Right atrium auricular region (tissue), 2 donors: ENCODE results near the gene SLC35E1. TPM values are rescaled to one million over a fixed set of nuclear protein-coding genes. Genes with fewer than 3 reads are reported as not detected.
"Not testable (repeated sequence)": the region's sequence is repeated elsewhere in the genome, so short reads cannot be mapped to it uniquely, and the experiment has no call there.

ENCODE experiments used
- DNase-seq: peaks from one replicate; pipeline ENCODE4 v3.0.0-alpha.2; 2019; ENCODE audit warnings: low spot score
- H3K27ac ChIP-seq, 2 donors: fragments of 200-600 bp; sonication (generic); 1 replicate in 1 of 2; 2 replicates in 1 of 2; pipeline ENCODE4 v1.5.1; 2016 to 2019
- H3K27me3 ChIP-seq, 2 donors: fragments of 200-600 bp; sonication (generic); one replicate each; pipeline versions ENCODE4 v1.5.1 to v1.6.0; 2017 to 2019
- H3K36me3 ChIP-seq: fragments of 200-600 bp; sonication (generic); one replicate; pipeline ENCODE4 v1.5.1; 2016
- H3K4me1 ChIP-seq, 2 donors: fragments of 200-600 bp; sonication (generic); one replicate each; pipeline versions ENCODE4 v1.5.1 to v1.6.0; 2017 to 2019
- H3K4me3 ChIP-seq, 2 donors: fragments of 200-600 bp; sonication (generic); 1 replicate in 1 of 2; 2 replicates in 1 of 2; pipeline ENCODE4 v1.5.1; 2017 to 2019; ENCODE audit warnings: mild to moderate bottlenecking in 1 of 2, moderate library complexity in 1 of 2
- H3K9me3 ChIP-seq, 2 donors: fragments of 200-600 bp; sonication (generic); one replicate each; pipeline ENCODE4 v1.5.1; 2019
- total RNA-seq, 2 donors: library from RNA; depleted of rRNA; stranded (reverse); fragments of >200 nt; gene quantifications; one replicate each; pipeline ENCODE4 v1.1.0, GENCODE V29; 2016
- TF ChIP-seq, protein P1 (sequence below), 2 donors: fragments of 200-600 bp; sonication (generic); IDR thresholded peaks; one replicate each; pipeline ENCODE4 v1.5.1; 2019; ENCODE audit warnings: antibody characterized with exemption in 2 of 2

The SLC35E1 gene
- total RNA-seq, 2 donors from 2014 or later = 27.5 to 34.9 TPM

DNA sequence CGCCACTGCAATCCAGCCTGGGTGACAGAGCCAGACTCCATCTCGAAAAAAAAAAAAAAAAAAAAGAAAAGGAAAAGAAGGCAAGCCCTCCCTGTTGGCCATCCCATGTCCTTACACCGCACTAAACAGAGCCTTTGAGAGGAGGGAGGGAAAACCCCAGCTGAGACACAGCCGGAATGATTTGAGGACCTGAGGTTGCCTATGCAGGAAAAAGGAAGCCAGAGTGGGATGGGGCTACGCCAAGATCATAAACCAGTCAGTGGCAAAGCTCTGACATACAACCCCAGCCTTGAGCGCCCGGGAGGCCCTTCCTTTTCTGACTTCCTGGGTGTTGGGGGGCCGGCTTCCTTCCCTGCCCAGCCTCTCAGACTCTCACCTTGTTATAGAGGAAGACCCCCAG, 17.4 kb downstream of the SLC35E1 start:
- H3K36me3 ChIP-seq = peaks cover 36% of the 10 kb centered on the region
- H3K4me1 ChIP-seq = no peaks in the 10 kb centered on the region

DNA sequence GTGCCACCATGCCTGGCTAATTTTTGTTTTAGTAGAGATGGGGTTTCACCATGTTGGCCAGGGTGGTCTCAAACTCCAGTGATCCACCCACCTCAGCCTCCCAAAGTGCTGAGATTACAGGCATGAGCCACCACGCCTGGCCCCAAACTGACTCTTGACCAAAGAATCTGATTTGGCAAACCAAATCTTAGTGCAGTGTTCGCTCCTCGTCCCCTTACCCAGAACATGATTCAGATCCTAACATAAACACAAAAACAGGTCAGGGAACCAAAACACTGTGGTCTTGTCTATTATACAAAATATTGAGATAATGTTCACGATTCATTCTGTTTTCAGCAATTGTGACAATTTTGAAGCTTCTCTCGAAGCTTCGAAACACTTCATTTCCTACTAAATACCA, 20.3 kb downstream of the SLC35E1 start:
- not testable (repeated sequence) for DNase-seq

More for the DNA sequence above, 17.4 kb downstream of the SLC35E1 start:
- Histone ChIP-seq H3K9me3 (no peaks in the 10 kb centered on the region), H3K4me3 (no peak overlapping the region), H3K27me3 (no peaks in the 10 kb centered on the region), H3K27ac (no peak overlapping the region)
- DNase-seq = no peak
- TF ChIP-seq, protein P1, sequence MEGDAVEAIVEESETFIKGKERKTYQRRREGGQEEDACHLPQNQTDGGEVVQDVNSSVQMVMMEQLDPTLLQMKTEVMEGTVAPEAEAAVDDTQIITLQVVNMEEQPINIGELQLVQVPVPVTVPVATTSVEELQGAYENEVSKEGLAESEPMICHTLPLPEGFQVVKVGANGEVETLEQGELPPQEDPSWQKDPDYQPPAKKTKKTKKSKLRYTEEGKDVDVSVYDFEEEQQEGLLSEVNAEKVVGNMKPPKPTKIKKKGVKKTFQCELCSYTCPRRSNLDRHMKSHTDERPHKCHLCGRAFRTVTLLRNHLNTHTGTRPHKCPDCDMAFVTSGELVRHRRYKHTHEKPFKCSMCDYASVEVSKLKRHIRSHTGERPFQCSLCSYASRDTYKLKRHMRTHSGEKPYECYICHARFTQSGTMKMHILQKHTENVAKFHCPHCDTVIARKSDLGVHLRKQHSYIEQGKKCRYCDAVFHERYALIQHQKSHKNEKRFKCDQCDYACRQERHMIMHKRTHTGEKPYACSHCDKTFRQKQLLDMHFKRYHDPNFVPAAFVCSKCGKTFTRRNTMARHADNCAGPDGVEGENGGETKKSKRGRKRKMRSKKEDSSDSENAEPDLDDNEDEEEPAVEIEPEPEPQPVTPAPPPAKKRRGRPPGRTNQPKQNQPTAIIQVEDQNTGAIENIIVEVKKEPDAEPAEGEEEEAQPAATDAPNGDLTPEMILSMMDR (IDR thresholded peaks at IDR 0.05) = no peak

DNA sequence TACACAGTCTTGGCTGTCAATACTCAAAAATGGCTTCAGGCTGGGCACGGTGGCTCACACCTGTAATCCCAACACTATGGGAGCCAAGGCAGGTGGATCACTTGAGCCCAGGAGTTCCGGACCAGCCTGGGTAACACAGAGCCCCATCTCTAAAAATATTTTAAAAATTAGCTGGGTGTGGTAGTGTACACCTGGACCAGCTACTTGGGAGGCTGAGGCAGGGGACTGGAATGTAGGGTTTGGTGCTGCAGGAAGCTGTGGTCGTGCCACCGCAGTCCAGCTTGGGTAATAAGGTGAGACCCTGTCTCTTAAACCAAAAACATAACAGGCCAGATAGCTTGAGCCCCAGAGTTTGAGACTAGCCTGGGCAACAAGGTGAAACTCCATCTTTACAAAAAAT, 23.3 kb downstream of the SLC35E1 start:
- TF ChIP-seq, protein P1 (IDR thresholded peaks at IDR 0.05) = no peak
- DNase-seq = no peak
- Histone ChIP-seq H3K4me3 (no peak overlapping the region), H3K36me3 (peaks cover 17% of the 10 kb centered on the region), H3K4me1 (peaks cover 0 to 6% of the 10 kb centered on the region in 2 donors), H3K27me3 (no peaks in the 10 kb centered on the region), H3K9me3 (no peaks in the 10 kb centered on the region), H3K27ac (no peak overlapping the region)

More for the DNA sequence above, 20.3 kb downstream of the SLC35E1 start:
- H3K9me3 ChIP-seq, H3K4me3 ChIP-seq, H3K27ac ChIP-seq, H3K4me1 ChIP-seq, H3K27me3 ChIP-seq: not testable (repeated sequence)
- H3K36me3 ChIP-seq = peaks cover 34% of the 10 kb centered on the region

DNA sequence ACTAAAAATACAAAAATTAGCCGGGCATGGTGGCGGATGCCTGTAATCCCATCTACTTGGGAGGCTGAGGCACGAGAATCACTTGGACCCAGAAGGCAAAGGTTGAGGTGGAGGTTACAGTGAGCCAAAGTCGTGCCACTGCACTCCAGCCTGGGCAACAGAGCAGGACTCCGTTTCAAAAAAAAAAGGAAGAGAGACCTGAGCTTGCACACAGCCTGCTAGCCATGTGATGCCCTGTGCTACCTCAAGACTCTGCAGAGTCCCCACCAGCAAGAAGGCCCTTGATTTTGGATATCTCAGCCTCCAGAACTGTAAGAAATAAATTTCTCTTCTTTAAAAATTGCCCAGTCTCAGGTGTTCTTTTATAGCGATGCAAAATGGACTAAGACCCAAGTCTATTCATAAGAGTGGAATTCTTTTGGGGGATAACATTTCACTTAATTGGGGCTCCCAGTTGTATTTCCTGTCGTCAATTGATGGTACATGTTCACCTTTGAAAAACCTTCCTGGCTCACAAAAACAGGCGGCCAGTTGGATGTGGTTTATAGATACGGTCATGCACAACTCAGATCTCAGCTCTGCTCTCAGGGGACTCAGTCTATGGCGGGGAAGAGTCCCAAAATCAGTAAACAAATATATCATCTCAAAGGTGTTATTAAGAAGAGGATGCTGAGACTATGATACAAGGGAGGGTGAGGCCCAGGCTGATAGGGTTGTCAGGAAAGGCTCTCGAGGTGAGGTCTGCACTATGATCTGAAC, 27.6 kb downstream of the SLC35E1 start:
- H3K36me3 ChIP-seq = peaks cover 7% of the 10 kb centered on the region

DNA sequence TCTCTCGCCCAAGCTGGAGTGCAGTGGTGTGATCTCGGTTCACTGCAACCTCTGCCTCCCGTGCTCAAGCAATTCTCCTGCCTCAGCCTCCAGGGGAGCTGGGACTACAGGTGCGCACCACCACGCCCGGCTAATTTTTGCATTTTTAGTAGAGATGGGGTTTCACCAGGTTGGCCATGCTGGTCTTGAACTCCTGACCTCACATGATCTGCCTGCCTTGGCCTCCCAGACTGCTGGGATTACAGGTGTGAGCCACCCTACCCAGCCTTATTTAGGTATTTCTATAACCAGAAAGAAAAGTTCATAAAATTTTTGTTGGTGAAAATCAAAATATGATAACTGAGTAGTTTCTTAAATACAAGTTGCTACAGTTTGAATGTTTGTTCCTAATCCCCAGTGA, 28.5 kb downstream of the SLC35E1 start:
- H3K27me3 ChIP-seq, H3K9me3 ChIP-seq, DNase-seq, H3K4me3 ChIP-seq, H3K27ac ChIP-seq: not testable (repeated sequence)
- peaks cover 0 to 42% of the 10 kb centered on the region in 2 donors for H3K4me1 ChIP-seq
- H3K36me3 ChIP-seq = peaks cover 11% of the 10 kb centered on the region

More for the DNA sequence above, 27.6 kb downstream of the SLC35E1 start:
- Histone ChIP-seq H3K27ac (no peak overlapping the region), H3K9me3 (no peaks in the 10 kb centered on the region), H3K27me3 (no peaks in the 10 kb centered on the region), H3K4me3 (no peak overlapping the region), H3K4me1 (peaks cover 0 to 39% of the 10 kb centered on the region in 2 donors)
- no peak for DNase-seq
- TF ChIP-seq, protein P1 (IDR thresholded peaks at IDR 0.05) = no peak

DNA sequence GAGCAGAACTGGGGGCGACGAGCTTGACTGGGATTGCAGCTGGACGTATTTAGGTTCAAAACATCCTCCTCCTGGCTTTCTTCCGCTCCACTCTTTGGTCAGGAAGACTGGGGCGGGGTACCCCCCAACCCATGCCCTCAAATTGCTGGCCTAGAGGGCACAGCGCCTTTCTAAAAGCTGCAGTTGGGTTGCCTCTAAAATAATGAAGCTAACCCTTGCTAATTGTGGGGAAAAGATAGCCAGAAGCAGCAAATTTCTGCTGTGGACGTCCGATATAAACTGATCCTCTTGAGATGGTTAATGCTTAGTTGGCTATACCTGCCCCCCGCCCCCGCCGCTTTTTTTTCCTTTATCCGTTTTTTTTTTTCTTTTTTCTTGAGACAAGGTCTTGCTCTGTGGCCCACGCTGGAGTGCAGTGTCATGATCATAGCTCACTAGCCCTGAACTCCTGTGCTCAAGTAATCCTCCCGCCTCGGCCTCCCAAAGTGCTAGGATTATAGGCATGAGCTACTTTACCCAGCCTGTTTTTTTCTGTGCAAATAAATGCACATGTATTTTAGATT, 29.2 kb downstream of the SLC35E1 start:
- H3K27ac ChIP-seq = peak overlapping the region; percentile 86 to 93
- TF ChIP-seq, protein P1 (IDR thresholded peaks at IDR 0.05) = no peak
- DNase-seq = no peak
- peaks cover 11% of the 10 kb centered on the region for H3K36me3 ChIP-seq
- peak overlapping the region; percentile 88 to 98 for H3K4me3 ChIP-seq
- no peaks in the 10 kb centered on the region for H3K9me3 ChIP-seq
- H3K4me1 ChIP-seq = peaks cover 0 to 47% of the 10 kb centered on the region in 2 donors
- H3K27me3 ChIP-seq = no peaks in the 10 kb centered on the region
